Spleen (tissue), 7 donors: Measurements from ENCODE around the gene CT45A3.

Source experiments
- CTCF ChIP-seq, 11 experiments: fragments of 200-600 bp in 7 of 11; fragments of 450-650 bp in 4 of 11; sonication (generic) in 4 of 11; IDR thresholded peaks in 8 of 11; conservative IDR thresholded peaks in 3 of 11; 1 replicate in 7 of 11; 2 replicates in 4 of 11; pipeline versions ENCODE4 v1.4.0 to v1.8.0; 2016 to 2021; ENCODE audit warnings: antibody characterized with exemption in 11 of 11, inconsistent platforms in 4 of 11, mild to moderate bottlenecking in 1 of 11
- POLR2A ChIP-seq, 3 donors: fragments of 450-650 bp; IDR thresholded peaks; one replicate each; pipeline ENCODE4 v1.5.1; 2017; ENCODE audit warnings: antibody characterized with exemption in 3 of 3, mild to moderate bottlenecking in 1 of 3
- donor health status: DM: no; HTN: no; CAD: no; lungs with moderate emphysema.
- donor health status: DM: no; HTN: no; CAD: no.
- donor health status: DM: no; HTN: no; CAD: no.

- TF ChIP-seq POLR2A (IDR thresholded peaks at IDR 0.05) (no peak), CTCF (IDR thresholded peaks at IDR 0.05 in 8 of 11, conservative IDR thresholded peaks at IDR 0.05 in 3 of 11) (no peak)
Observed at GRCh38 chrX:135737366-135738071, 30.5 kb downstream of the CT45A3 start.
